Measurements from ENCODE around the gene SH3PXD2A.

DNA sequence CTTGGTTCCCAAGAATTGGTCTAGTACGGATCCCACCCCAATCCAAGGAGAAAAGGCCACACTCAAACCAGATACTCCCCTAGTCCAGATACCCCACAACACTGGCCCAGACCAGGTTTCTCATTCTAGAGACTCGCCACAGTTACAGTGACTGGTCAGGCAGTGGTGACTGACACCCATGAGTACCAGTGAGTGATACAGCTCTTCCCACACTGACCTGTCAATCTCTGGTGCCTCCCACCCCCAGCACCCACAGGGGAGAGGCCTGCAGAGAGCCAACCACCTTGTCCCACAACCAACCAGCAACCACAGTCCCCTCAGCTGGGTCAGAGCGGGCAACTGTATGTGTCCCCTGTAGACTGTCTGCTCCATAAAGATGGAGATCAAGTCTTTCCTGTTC, 209.1 kb downstream of the SH3PXD2A start:
- TF ChIP-seq TAF1 (IDR thresholded peaks at IDR 0.05; ENCODE audit: low read depth, low read length) = no peak
- no peak for TF ChIP-seq POLR2A (IDR thresholded peaks at IDR 0.05; ENCODE audit: low read depth, low read length)

Data from GM12891 (cell line).